Measurements from ENCODE around the gene EEF1AKMT3.
"Not testable (repeated sequence)": the region's sequence is repeated elsewhere in the genome, so short reads cannot be mapped to it uniquely, and the experiment has no call there.

Gene EEF1AKMT3

GRCh38 chr12:57820119-57820518, 47.7 kb downstream of the EEF1AKMT3 start:
- DNase-seq, result not testable (repeated sequence)

GRCh38 chr12:57821015-57821414, 48.6 kb downstream of the EEF1AKMT3 start:
- DNase-seq, result not testable (repeated sequence)

DNA sequence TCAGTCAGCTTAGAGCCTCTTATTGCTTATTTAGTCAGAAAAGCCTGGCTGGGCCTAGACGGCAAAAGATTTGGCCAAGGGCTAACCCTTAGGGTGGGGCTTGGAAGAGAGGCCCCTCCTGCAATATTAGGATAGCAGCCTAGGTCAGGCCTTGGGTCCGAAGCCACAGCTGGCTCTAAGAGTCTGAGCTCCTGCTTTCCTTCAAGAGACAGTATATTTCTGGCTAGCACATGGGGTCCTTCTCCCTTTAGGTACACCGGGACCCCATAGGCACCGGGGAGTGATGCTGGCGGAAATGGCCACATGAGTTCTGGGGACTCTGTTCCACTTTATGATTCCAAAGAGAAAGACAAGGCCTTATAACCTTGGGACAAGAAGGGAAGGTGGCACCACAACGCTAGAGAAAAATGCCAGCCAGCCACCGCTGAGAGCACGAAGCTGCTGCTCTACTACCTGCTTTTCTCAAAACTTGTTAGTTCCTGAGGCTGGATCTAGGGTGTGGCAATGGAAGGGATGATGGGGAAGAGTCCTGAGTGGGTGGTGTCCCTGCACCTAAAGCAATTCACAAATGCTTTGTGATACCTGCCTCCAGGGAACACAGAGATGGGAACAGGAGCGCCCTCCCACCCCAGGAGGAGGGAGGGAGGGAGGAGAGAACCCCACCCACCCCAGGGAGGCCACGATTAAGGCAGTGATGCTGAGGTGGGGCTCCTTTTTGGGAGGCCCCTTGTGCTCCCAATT, 49.2 kb downstream of the EEF1AKMT3 start:
- DNase-seq, result no peak

DNA sequence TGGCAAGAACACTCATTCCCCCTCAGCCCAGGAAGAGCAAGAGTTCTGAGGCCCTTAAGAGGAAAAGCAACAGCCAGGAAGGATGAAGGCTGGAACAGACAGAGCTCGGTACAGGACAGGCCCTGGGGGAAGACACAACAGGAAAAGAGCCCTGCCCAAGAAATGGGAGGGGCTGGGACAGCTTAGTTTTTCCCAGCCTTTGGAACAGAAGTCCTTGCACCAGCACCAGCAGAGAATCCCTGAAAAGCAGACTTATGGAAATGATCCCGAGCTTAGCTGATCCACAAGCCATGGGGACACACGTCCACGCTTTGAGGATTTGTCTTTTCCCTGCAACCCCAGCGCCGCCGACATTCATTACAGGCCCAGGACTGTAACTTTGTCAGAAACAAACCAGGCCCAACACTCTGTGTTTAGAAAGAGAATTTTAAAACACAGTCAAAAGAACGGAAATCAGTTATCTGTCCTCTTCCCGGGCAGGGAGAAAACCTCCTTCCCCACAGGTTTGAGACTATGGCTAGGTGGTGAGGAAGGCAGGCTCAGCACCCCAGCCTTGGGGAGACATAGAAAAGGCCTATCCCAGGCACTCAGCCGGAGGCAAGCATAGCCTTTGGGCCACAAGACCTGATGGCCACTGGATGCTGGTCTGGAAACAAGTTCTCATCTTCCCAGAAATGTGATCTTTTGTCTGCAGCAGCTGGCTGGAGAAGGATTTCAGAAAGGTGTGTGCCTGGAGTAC, 50.1 kb downstream of the EEF1AKMT3 start:
- DNase-seq, result no peak

- no peak for DNase-seq
Measured at GRCh38 chr12:57823131-57823907, 50.9 kb downstream of the EEF1AKMT3 start.

DNA sequence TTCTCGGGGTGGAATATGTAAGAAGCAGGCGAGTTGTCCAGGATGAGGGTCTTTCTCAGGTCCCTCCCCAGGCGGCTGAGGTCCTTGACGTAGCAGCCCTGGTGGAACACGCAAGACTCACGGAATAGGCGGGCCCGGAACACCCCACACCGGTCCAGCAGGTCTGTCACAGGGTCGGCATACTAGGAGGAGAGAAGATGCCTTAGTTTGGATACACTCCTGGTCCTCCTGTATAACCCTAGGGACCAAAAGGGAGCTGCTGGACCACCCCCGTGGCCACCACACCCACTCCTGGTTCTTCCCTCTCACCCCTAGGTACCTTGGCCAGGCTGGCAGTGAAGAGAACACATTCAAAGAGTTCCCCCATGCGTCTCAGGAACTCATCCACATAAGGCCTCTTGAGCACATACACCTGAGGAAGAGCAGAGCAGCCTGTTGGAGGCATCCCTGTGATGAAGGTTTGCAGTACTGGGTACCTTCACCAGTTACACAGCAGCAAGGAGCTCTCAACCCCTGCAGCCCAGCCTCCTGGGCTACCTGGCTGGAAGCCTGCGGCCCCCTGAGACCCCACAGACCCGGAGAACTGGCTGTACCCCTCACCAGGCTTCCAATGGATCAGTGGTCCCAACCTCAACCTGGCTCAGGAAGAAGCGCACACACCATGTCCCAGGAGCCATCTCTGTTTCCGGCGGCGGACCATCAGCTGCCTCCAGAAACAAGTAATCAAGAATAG, 51.7 kb downstream of the EEF1AKMT3 start:
- DNase-seq, result no peak

GRCh38 chr12:57825451-57825850, 53.0 kb downstream of the EEF1AKMT3 start:
- DNase-seq, result no peak

DNA sequence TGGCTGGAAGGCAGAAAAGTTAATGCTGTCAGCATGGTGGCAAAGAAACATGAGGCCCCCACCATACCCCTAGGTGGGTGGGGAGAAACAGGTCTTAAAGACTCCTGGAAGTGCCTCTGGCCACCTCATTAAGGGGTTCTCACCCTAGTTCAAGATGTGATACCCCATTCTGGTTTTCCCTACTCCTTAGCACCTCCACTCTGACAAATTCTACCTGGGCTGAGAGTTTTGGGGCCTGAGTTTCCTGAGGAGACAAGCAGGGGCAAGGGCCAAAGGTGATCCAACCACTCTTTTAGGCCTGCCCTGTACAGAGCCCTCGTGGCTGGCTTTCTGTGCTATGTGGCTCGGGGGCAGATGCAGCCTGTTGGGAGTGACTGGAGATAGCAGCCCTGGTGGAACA, 54.0 kb downstream of the EEF1AKMT3 start:
- no peak for DNase-seq

DNA sequence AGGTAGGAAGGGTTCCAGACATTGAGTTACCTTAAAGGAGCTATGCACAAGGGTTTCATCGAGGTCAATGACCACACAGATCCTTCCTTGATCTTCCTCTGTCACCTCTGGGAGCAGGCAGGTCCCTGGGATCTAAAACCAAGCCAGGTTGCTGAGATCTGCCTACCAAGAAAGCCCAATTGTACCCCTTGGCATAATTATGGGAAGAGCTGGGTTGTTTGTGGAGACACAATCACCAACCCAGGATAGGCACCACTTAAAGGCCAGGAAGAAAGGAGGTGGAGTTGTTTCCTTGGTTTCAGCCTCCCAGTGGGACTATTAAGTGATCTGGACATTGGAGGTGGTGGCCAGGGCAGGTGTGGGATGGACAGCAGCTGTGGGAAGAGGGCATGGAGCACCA, 54.6 kb downstream of the EEF1AKMT3 start:
- no peak for DNase-seq

DNA sequence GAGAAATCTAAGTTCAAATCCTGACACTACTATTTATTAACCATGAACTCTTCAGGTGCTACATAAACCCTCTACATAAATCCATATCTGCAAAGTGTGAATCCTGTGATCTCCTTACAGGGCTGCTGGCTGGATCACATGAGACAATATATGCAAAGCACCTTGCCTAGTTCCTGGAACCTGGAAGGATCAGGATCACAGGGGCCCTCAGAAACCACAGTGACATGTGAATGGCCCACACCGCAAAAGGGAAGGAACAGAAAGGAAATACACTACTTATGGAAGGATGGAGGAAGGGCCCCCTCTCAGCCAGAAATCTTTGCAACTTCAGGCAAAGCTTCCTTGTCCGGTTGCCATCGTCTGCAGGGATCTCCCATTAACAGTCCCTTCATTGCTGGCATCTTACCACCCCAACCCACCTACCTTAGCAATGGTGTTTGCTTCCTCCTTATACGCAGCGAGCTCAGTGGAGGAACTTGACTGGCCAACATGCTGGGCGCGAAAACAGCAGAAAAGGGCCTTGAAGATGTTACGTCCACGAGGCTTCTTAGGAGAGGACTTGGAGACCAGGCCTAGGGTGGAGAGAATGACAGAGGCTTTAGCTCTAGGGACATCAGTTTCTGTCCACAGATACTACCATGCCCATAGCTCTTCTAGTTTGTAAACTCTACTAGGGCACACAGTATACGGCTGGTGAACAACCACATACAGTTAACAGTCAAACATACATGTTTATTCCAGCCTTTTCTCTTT, 56.8 kb downstream of the EEF1AKMT3 start:
- no peak for DNase-seq

GRCh38 chr12:57830393-57830792, 58.0 kb downstream of the EEF1AKMT3 start:
- DNase-seq, result no peak
